ENCODE data around the gene NT5DC2. TPM values are rescaled to one million over a fixed set of nuclear protein-coding genes. Genes with fewer than 3 reads are reported as not detected.

NT5DC2 gene
- 47.2 and 59.3 TPM in 2 replicates for total RNA-seq

DNA sequence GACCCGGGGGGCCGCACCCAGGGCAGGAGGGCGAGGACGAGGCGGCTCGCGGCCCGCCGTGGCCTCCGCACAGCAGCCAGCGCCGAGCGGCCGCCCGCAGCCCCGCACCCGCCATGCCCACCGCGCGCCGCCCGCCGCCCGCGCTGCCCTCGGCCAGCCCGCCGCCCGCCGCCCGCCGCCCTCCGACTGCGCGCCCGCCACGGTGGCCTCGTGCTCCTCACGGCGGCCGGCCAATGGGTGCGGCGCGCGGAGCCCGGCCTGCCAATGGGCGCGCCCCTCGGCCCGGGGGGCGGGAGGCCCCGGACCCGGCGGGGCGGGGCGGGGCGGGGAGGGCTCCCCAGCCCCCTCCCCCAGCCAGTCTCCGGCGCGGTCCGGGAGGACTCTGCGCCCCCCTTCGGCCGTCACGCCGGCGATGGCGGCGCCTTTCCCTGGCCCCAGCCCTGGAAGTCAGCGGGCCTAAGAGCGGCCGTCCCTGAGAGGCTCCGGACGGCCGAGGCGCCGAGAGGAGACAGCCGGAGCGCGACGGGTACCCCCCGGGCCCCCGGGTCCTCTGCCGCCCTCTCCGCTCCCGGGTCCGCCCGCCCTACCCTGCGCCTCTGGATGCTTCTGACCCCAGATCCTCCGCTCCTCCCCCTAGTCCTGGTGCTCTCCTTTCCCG lies at the start of gene NT5DC2:
Gene NT5DC2 (minus strand): TSS at position 235 of the 658 bp plus-strand sequence. CDS start 120 bp downstream, at position 115.

DNA sequence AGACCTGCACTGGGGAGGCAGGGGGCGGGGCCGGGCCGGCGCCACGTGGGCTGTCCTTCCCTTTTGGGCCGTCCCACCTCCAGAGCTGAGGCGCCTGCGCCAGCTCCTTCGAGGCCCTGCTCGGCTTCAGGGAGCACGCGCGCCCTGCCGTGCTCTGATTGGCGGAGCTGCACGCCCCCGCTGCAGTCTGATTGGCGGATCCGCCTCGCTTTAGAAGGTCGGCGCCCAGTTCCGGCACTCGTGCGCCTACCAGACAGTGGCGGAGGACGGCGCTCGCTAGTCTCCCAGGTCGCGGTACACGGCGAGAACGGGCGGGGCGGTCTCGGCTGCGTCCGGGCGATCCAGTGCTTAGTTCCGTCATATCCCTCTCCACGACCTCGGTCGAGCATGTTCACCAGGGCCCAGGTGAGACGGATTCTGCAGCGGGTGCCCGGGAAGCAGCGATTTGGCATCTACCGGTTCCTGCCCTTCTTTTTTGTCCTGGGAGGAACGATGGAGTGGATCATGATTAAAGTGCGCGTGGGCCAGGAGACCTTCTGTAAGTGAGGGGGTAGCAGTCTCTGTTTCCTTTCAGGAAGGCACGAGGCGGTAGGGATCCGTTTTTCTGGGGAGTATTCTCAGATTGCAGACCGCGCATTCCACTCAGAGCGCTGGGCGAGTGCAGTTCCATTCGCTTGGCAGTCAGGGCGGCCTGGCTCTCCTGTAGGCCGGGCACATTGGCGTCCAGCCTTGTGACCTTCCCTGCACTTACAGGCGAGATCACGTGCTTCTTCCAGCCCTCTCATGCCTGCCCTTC lies 2.9 kb upstream of the NT5DC2 start, which contains the start of gene UQCC5:
Gene UQCC5 (plus strand): TSS at position 237 of the 796 bp plus-strand sequence. CDS start 151 bp downstream, at position 388.

DNA sequence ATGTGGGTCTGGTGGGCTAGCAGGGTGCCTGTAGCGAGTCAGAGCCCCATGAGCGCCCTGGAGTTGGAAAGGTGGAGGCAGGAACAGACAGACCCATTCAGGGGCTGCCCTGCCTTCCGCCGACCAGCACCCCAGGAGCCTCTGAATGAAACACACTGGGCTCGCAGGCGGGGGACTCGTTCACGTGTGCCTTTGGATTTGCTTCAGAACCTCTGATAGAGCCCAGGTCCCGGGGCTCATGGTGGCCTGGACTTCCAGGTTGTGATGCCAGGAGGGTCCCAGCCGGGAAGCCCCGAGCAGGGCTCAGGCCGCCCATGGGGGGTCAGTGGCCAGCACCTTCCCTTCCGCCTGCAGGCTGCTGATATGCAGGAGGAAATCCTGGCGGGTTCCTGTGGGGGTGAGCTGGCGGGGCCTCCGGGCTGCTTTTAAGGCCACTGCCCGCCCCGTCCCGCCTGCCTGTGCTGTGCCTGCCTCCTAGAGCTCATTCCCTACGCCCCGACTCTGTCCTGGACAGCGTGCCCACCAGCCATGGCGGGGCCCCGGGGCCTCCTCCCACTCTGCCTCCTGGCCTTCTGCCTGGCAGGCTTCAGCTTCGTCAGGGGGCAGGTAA lies 38.7 kb downstream of the NT5DC2 start, which contains the start of gene STAB1:
Gene STAB1 (plus strand): TSS at position 453 of the 610 bp plus-strand sequence. CDS start 76 bp downstream, at position 529.

Other genes with a start within 250 kb of the NT5DC2 start
- gene GLYCTK, start 246.0 kb downstream of the NT5DC2 start, total RNA-seq, result 11.4 and 13.2 TPM in 2 replicates
- 3.3 and 3.9 TPM in 2 replicates for gene DNAH1, start 217.5 kb downstream of the NT5DC2 start, total RNA-seq
- gene BAP1, start 123.8 kb downstream of the NT5DC2 start, total RNA-seq, result 38.7 and 48.1 TPM in 2 replicates
- gene PHF7, start 123.2 kb downstream of the NT5DC2 start, total RNA-seq, result 4.8 and 7.4 TPM in 2 replicates
- under 0.01 and 0.19 TPM in 2 replicates for gene SEMA3G, start 88.8 kb downstream of the NT5DC2 start, total RNA-seq
- 1.3 and 2.7 TPM in 2 replicates for gene TNNC1, start 79.8 kb downstream of the NT5DC2 start, total RNA-seq
- gene NISCH, start 78.3 kb downstream of the NT5DC2 start, total RNA-seq, result 57.3 and 63.0 TPM in 2 replicates
- 2.5 and 6.5 TPM in 2 replicates for gene STAB1, start 38.5 kb downstream of the NT5DC2 start, total RNA-seq
- gene UQCC5, start 2.7 kb upstream of the NT5DC2 start, total RNA-seq, result 6.7 and 12.0 TPM in 2 replicates
- gene PBRM1, start 152.1 kb upstream of the NT5DC2 start, total RNA-seq, result 56.4 and 66.8 TPM in 2 replicates
- gene GNL3, start 152.2 kb upstream of the NT5DC2 start, total RNA-seq, result 100 and 106 TPM in 2 replicates
- 120 and 126 TPM in 2 replicates for gene GLT8D1, start 171.9 kb upstream of the NT5DC2 start, total RNA-seq
- 51.5 and 52.5 TPM in 2 replicates for gene SPCS1, start 172.2 kb upstream of the NT5DC2 start, total RNA-seq
- gene NEK4, start 237.1 kb upstream of the NT5DC2 start, total RNA-seq, result 34.1 and 38.2 TPM in 2 replicates
- gene ITIH1, start 243.7 kb upstream of the NT5DC2 start, total RNA-seq, result 0.40 and 0.56 TPM in 2 replicates

Data from aortic smooth muscle cell (primary cell).